Medulla oblongata (tissue), 1 donor: ENCODE data around the gene OMG.
"Not testable (repeated sequence)": the region's sequence is repeated elsewhere in the genome, so short reads cannot be mapped to it uniquely, and the experiment has no call there.

Experiments used
- DNase-seq: peaks from one replicate; pipeline ENCODE4 v3.0.0-alpha.2; 2015; ENCODE audit errors: extremely low spot score

The OMG gene

DNA sequence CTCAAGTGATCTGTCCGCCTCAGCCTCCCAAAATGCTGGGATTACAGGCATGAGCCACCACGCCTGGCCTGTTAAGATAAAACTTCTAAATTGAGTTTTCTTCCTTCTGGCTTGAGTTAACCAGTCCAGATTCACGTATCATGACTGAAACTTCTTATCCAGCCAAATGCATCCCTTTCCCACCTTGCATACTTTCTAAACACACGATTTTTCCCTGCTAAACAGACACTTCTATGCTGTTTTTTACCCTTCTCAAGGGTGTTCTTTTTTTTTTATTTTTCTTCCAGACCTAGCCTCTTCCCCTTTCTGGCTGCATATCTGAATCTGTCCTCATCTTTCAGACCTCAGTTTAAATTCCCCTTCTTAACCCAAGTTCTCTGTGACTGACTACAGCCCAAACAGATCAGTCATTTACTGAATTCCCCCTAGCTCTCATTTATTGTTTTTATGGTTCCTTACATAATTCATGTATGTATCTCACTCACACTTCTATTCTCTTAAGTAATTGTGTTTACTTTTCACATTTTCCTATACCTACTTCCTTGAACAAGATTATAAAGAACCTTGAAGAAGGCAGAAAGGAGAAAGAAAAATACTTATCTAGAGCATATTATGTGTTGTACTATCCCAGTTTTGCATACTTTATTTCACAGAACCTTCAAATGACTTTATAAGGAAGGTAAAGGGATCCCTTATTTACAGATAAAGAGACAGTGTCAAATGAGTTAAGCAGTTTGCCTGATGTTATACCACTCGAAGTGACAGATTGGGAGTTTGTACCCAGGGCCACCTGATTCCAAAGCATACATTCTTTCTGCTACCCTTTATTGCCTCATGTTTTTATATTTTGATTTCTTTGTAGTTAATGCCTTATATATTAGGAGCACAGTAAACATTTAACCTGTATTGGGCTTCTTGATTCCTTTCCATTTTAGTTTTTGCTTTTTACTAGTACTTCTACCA lies 11.6 kb upstream of the OMG start:
- DNase-seq: peak; percentile 44

GRCh38 chr17:31307640-31308039 lies 10.6 kb upstream of the OMG start:
- no peak for DNase-seq

GRCh38 chr17:31299624-31300023 lies 2.6 kb upstream of the OMG start:
- no peak for DNase-seq

GRCh38 chr17:31296142-31296541 lies 897 bp downstream of the OMG start:
- DNase-seq: peak; percentile 74

DNA sequence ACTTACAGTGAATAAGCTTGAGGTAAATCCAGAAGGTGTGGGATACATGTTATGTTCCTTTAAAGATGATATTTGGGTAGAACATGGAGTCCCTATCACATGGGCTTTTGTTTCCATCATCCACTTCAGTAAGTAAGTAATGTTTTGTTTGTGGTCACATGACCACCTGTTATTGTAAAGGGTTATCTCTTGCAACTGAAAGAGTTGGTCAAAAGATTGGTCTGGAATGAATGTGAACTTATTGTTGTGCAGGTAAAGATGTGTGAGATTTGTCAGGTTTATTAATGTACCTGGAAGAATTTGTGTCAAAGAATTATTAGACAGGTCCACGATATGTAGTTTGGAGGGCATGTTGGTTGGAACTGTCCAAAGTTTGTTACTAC lies 1.6 kb downstream of the OMG start:
- peak; percentile 48 for DNase-seq

DNA sequence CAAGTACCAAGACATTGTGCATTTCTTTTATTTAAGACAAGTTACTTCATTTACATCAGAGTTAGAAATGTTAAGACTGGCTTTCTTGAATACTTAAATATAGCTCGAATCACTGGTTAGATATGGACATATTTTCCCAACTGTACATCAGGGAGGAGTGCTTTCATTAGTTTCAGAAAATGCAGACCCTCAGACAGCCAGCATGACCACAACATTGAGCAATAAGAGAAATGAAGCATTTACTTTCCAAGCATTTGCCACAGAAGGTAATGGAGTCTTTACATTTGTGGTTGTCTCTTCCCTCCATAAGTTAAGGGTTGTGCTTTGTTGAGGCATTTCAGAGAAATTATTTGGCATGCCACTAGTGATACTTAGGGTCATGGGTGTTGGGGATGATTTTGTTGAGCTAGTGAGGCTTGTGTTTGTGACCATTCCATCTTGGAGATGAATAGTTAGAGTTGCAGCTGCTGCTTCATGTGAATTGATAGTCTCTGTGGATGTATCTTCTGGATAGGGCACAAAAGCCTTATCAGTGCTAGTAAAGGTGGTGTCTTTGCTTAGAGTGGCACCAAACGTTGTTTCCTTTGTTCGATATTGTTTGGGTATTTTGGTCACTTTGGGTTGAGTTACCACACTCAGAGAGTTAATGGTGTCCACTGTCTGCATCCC lies 2.1 kb downstream of the OMG start:
- DNase-seq: peak; percentile 37

DNA sequence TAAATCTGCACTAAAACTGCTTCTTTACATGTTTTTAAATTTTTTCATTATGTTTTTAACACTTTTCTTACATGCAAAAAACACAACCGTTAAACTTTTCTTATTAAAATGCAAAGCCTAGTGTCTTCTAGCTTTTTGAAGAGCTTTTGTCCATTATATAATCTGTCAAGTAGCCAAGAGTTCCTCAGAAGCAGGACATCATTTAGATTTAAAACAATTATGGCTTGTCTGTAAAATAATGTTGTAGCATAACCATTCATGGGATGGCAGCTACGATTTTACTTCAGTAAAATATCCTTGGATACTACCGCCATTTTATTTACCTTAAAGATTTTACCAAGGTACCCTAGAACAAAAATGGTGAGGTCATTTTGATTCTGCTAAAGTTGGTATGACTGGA lies 2.8 kb downstream of the OMG start:
- peak; percentile 61 for DNase-seq

- DNase-seq: no peak
Observed at GRCh38 chr17:31293581-31293980, 3.5 kb downstream of the OMG start.

DNA sequence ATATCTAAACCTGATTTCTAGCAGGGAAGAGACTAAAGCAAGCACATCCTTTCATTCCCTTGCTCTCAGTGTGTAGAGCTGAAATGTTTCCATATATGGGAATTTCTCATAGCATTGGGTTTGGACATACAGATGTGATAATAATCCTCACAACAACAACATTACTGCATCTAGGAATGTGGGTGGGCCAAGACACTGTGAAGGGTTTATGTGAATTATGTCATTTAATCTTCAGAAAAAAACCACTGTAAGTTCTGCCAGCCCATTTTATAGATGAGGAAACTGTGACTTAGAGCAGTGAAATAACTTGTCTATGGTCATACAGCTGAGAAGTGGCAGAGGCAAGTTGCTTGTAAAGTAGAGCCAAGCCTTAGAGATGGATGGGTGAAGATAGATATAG lies 5.2 kb downstream of the OMG start:
- no peak for DNase-seq

GRCh38 chr17:31289790-31290189 lies 7.2 kb downstream of the OMG start:
- no peak for DNase-seq

- DNase-seq: not testable (repeated sequence)
Observed at GRCh38 chr17:31287932-31288331, 9.1 kb downstream of the OMG start.

- DNase-seq: no peak
Observed at GRCh38 chr17:31286587-31286986, 10.5 kb downstream of the OMG start.

- no peak for DNase-seq
Observed at GRCh38 chr17:31283841-31284240, 13.2 kb downstream of the OMG start.

- DNase-seq: no peak
Observed at GRCh38 chr17:31281061-31281460, 16.0 kb downstream of the OMG start.

- no peak for DNase-seq
Observed at GRCh38 chr17:31279401-31279800, 17.6 kb downstream of the OMG start.

- no peak for DNase-seq
Observed at GRCh38 chr17:31275116-31275515, 21.9 kb downstream of the OMG start.

- no peak for DNase-seq
Observed at GRCh38 chr17:31274252-31274651, 22.8 kb downstream of the OMG start.

DNA sequence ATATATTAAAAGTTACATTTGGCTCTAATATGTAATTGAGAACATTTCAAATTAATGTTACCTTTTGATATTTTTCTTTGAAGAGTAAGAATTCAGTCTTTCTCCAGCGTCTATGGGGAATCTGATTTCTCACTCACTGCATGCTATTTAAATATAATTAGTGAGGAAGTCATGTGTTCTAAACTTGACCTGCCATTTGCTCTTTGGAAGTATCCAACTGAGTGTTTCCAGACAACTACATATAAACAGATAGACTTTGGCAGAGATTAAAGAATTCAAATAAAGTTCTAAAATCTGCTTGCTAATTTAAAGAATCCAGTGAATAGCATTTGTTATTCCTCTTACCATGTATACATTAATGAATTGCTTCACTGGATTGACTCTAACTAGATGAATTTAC lies 23.5 kb downstream of the OMG start:
- no peak for DNase-seq

DNA sequence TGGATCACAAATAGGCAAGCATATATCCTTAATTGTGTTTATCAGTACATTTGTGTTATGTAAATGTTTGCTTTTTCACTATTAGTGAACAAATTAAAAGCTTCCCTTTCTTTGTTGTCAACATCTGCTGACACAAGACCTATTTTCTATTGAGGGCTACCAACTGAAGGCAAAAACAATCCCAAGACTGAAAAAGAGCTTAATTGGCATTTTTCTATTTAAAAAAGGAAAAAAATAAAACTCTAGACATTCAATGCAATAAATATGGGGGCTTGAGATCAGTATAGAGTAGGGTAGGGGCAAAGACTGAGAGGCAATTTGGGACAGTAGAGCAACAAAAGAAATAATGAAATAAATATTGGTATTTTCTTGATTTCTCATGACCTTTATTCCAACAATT lies 24.2 kb downstream of the OMG start:
- DNase-seq: no peak

DNA sequence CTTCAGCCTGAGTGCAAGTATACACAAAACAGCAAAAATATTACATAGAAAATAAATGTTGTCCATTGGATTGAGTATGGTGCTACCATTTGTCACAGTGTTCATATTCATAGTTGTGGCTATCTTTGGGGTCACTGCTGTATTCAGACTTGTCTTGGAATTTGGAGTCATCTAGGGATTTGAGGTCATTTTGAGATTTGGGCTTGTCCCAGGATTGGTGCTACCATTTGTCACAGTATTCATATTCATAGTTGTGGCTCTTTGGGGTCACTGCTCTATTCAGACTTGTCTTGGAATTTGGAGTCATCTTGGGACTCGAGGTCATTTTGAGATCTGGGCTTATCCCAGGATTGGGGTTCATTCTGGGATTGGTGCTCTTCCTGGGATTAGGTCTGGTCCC lies 24.8 kb downstream of the OMG start:
- no peak for DNase-seq

DNA sequence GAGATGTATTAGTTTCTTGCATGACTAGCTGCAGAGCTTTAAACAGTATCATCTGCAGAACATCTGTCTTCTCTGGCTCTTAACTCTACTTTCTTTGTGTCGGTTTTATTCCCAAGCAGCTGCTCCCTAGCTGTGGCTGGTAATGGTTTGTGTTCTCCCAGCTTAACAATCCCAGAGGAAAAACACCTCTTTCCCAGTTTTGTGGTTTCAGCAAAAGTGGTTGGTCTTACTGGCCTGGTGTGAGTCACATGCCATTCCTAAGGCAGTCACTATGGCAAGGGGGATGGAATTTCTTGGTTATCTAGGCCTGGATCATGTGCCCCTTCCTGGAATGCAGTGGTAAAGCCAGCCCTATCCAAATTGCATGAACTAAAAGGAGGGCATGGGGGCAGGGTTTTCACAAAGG lies 27.5 kb downstream of the OMG start:
- DNase-seq: no peak

DNA sequence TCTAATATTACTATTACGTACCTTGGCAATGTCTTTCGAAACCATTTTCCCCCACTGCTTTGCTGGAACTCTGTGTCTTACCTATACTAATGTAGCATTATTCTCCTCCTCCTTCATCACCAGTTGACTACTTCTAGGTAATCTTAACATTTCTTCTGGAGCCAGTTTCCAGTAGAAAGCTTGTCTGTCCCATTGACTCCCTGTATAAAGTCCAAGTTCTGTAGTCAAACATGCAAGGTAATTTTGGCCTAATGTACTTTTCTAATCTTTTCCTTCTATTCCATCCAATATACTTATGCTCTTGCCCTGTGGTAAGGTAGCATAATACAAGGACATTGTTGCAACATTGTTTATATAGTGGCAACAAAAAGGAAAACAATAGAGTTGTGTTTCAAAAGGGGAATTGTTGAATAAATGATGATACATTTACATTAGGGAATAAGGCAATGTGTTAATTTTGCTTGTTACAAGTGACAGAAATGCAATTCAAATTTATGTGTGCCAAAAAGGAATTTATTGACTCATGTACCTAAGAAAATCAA lies 27.9 kb downstream of the OMG start:
- no peak for DNase-seq

- DNase-seq: no peak
Observed at GRCh38 chr17:31266042-31266441, 31.0 kb downstream of the OMG start.
